CD1c-positive myeloid dendritic cell (primary cell): ENCODE measurements around the gene SMLR1.
"Not testable (repeated sequence)": the region's sequence is repeated elsewhere in the genome, so short reads cannot be mapped to it uniquely, and the experiment has no call there.

Experiments used
- DNase-seq: peaks from one replicate; pipeline ENCODE4 v3.0.0-alpha.2; 2016; ENCODE audit errors: extremely low spot score

The SMLR1 gene

GRCh38 chr6:130827247-130828149 is at the start of gene SMLR1:
SMLR1 (plus strand) TSS chr6:130827406; CDS start chr6:130827414, 8 bp downstream.
- DNase-seq = no peak

- peak; percentile 6 for DNase-seq
Measured at GRCh38 chr6:130778946-130779657, 48.1 kb upstream of the SMLR1 start.

- DNase-seq = no peak
Measured at GRCh38 chr6:130779658-130780033, 47.6 kb upstream of the SMLR1 start.

GRCh38 chr6:130780122-130780521 is 47.1 kb upstream of the SMLR1 start:
- no peak for DNase-seq

- DNase-seq = no peak
Measured at GRCh38 chr6:130781557-130781956, 45.6 kb upstream of the SMLR1 start.

- no peak for DNase-seq
Measured at GRCh38 chr6:130783416-130784107, 43.6 kb upstream of the SMLR1 start.

- no peak for DNase-seq
Measured at GRCh38 chr6:130787726-130788500, 39.3 kb upstream of the SMLR1 start.

GRCh38 chr6:130788954-130789353 is 38.3 kb upstream of the SMLR1 start:
- no peak for DNase-seq

- DNase-seq = no peak
Measured at GRCh38 chr6:130794010-130794697, 33.1 kb upstream of the SMLR1 start.

GRCh38 chr6:130794738-130795137 is 32.5 kb upstream of the SMLR1 start:
- no peak for DNase-seq

GRCh38 chr6:130796313-130796905 is 30.8 kb upstream of the SMLR1 start:
- DNase-seq = no peak

- DNase-seq = no peak
Measured at GRCh38 chr6:130797061-130797460, 30.1 kb upstream of the SMLR1 start.

GRCh38 chr6:130801368-130801767 is 25.8 kb upstream of the SMLR1 start:
- not testable (repeated sequence) for DNase-seq

GRCh38 chr6:130810307-130811030 is 16.7 kb upstream of the SMLR1 start:
- no peak for DNase-seq

- DNase-seq = no peak
Measured at GRCh38 chr6:130811932-130812331, 15.3 kb upstream of the SMLR1 start.

- no peak for DNase-seq
Measured at GRCh38 chr6:130814506-130814905, 12.7 kb upstream of the SMLR1 start.

- DNase-seq = no peak
Measured at GRCh38 chr6:130815200-130816071, 11.8 kb upstream of the SMLR1 start.

- no peak for DNase-seq
Measured at GRCh38 chr6:130822736-130823135, 4.5 kb upstream of the SMLR1 start.
